H1 (cell line): ENCODE measurements around the gene KLC4. TPM values are rescaled to one million over a fixed set of nuclear protein-coding genes. Genes with fewer than 3 reads are reported as not detected.

Source experiments
- CTCF ChIA-PET: fragments of 300-600 bp; sonication (Branson Sonifier 250); formaldehyde crosslinking; loops from one replicate; lab custom pipeline; 2021; ENCODE audit not compliant: partially characterized antibody; lab: Charles Lee
- POLR2A ChIA-PET: fragments of 300-600 bp; sonication (Branson Sonifier 250); formaldehyde crosslinking; loops from one replicate; lab custom pipeline; 2021; ENCODE audit warnings: inconsistent platforms; ENCODE audit not compliant: partially characterized antibody; lab: Charles Lee
- DNase-seq, 2 experiments: peaks; one replicate each; pipeline versions ENCODE4 v3.0.0 to v3.0.0-alpha.2; 2010 to 2022; ENCODE audit warnings: low spot score in 2 of 2, low read depth in 1 of 2, mixed read lengths in 1 of 2
- FAIRE-seq: peaks from 2 replicates; lab custom pipeline; 2011; peaks lifted over from hg19 to GRCh38; lab: Jason Lieb, UNC
- H2AFZ ChIP-seq: 2 replicates; pipeline ENCODE4 v1.8.1; 2012; ENCODE audit warnings: low read length, inconsistent platforms
- H2AK5ac ChIP-seq: 2 replicates; pipeline ENCODE4 v1.6.1; 2013; ENCODE audit warnings: low read depth, low read length
- H2BK120ac ChIP-seq: replicated peaks from 2 replicates; pipeline ENCODE3; 2013; ENCODE audit warnings: low read depth, low read length, inconsistent platforms
- H2BK12ac ChIP-seq: 2 replicates; pipeline ENCODE4 v1.6.1; 2013; ENCODE audit warnings: low read depth, low read length
- H2BK15ac ChIP-seq: 2 replicates; pipeline ENCODE4 v1.6.1; 2013; ENCODE audit warnings: low read length
- H2BK20ac ChIP-seq: 2 replicates; pipeline ENCODE4 v1.6.1; 2013; ENCODE audit warnings: low read length
- H2BK5ac ChIP-seq: 2 replicates; pipeline ENCODE4 v1.6.1; 2013; ENCODE audit warnings: low read depth, low read length
- H3K14ac ChIP-seq: 2 replicates; pipeline ENCODE4 v1.6.1; 2013; ENCODE audit warnings: inconsistent platforms; ENCODE audit not compliant: insufficient read length
- H3K18ac ChIP-seq: 2 replicates; pipeline ENCODE4 v1.6.1; 2013; ENCODE audit warnings: low read length; ENCODE audit errors: extremely low read depth
- H3K23ac ChIP-seq: 2 replicates; pipeline ENCODE4 v1.6.1; 2013; ENCODE audit warnings: inconsistent platforms; ENCODE audit not compliant: insufficient read length
- H3K23me2 ChIP-seq: 2 replicates; pipeline ENCODE4 v1.6.1; 2013; ENCODE audit warnings: low read depth, low read length
- H3K27ac ChIP-seq: 2 replicates; pipeline ENCODE4 v1.6.1; 2011; ENCODE audit warnings: low read depth, low read length, inconsistent platforms
- H3K27me3 ChIP-seq, 4 experiments: replicated peaks in 1 of 4; 1 replicate in 1 of 4; 2 replicates in 3 of 4; pipeline versions ENCODE4 v1.6.1 to v1.8.1; 2011 to 2013; ENCODE audit warnings: low read length in 3 of 4, mild to moderate bottlenecking in 3 of 4, inconsistent platforms in 2 of 4, mixed read lengths in 2 of 4, moderate library complexity in 1 of 4; ENCODE audit not compliant: control insufficient read depth in 3 of 4, insufficient read depth in 3 of 4; ENCODE audit errors: extremely low read depth in 1 of 4
- H3K36me3 ChIP-seq, 4 experiments: 2 replicates each; pipeline versions ENCODE4 v1.6.1 to v1.8.1; 2011 to 2013; ENCODE audit warnings: mild to moderate bottlenecking in 4 of 4, low read length in 3 of 4, moderate library complexity in 2 of 4, control low read depth in 1 of 4, inconsistent platforms in 1 of 4; ENCODE audit not compliant: insufficient read depth in 4 of 4, control insufficient read depth in 2 of 4
- H3K4ac ChIP-seq: replicated peaks from 2 replicates; pipeline ENCODE3; 2013; ENCODE audit warnings: low read length, low read depth, mixed read lengths, inconsistent platforms; ENCODE audit not compliant: insufficient read length
- H3K4me1 ChIP-seq, 4 experiments: replicated peaks in 1 of 4; 1 replicate in 1 of 4; 2 replicates in 3 of 4; pipeline versions ENCODE4 v1.6.1 to v1.8.1; 2011 to 2013; ENCODE audit warnings: low read length in 3 of 4, inconsistent platforms in 2 of 4, mixed read lengths in 1 of 4; ENCODE audit not compliant: insufficient read depth in 4 of 4, control insufficient read depth in 3 of 4
- H3K4me2 ChIP-seq, 2 experiments: 2 replicates each; pipeline versions ENCODE4 v1.6.1 to v1.8.1; 2011 to 2013; ENCODE audit warnings: low read depth in 2 of 2, low read length in 2 of 2, control low read depth in 1 of 2, inconsistent platforms in 1 of 2, mild to moderate bottlenecking in 1 of 2; ENCODE audit not compliant: insufficient read depth in 1 of 2
- H3K4me3 ChIP-seq, 4 experiments: fragments of 200-600, 300-600 bp in 1 of 4; sonication (generic), shearing (Covaris generic), sonication (Bioruptor Twin) in 1 of 4; 2 replicates each; pipeline versions ENCODE4 v1.5.1 to v1.8.1; 2011 to 2016; ENCODE audit warnings: low read length in 4 of 4, low read depth in 3 of 4, control low read depth in 2 of 4, inconsistent platforms in 2 of 4, mild to moderate bottlenecking in 2 of 4, mixed read lengths in 1 of 4, moderate library complexity in 1 of 4; ENCODE audit not compliant: insufficient read depth in 2 of 4; ENCODE audit errors: extremely low read depth in 1 of 4
- H3K56ac ChIP-seq: replicated peaks from 2 replicates; pipeline ENCODE3; 2013; ENCODE audit warnings: low read depth, mild to moderate bottlenecking, mixed read lengths, low read length, inconsistent platforms; ENCODE audit not compliant: insufficient read length
- H3K79me1 ChIP-seq: 2 replicates; pipeline ENCODE4 v1.6.1; 2013; ENCODE audit warnings: low read depth, low read length, control low read depth
- H3K79me2 ChIP-seq, 2 experiments: 2 replicates each; pipeline versions ENCODE4 v1.6.1 to v1.8.1; 2012 to 2013; ENCODE audit warnings: low read length in 2 of 2, mild to moderate bottlenecking in 2 of 2, inconsistent platforms in 1 of 2; ENCODE audit not compliant: insufficient read depth in 2 of 2, control insufficient read depth in 1 of 2
- H3K9ac ChIP-seq, 4 experiments: replicated peaks in 1 of 4; 1 replicate in 1 of 4; 2 replicates in 3 of 4; pipeline versions ENCODE4 v1.6.1 to v1.8.1; 2011 to 2013; ENCODE audit warnings: low read depth in 3 of 4, low read length in 3 of 4, control low read depth in 2 of 4, mild to moderate bottlenecking in 2 of 4, moderate library complexity in 2 of 4, inconsistent platforms in 1 of 4; ENCODE audit errors: extremely low read depth in 1 of 4
- H3K9me3 ChIP-seq, 2 experiments: 2 replicates each; pipeline versions ENCODE4 v1.6.1 to v1.8.1; 2012 to 2013; ENCODE audit warnings: mild to moderate bottlenecking in 2 of 2, moderate library complexity in 2 of 2, control low read depth in 1 of 2, inconsistent platforms in 1 of 2, low read depth in 1 of 2, low read length in 1 of 2, mixed read lengths in 1 of 2; ENCODE audit not compliant: insufficient read depth in 2 of 2
- H4K20me1 ChIP-seq, 2 experiments: replicated peaks in 1 of 2; 2 replicates each; pipeline versions ENCODE3 to v1.8.1; 2011 to 2013; ENCODE audit warnings: inconsistent platforms in 2 of 2, low read length in 2 of 2, mild to moderate bottlenecking in 1 of 2; ENCODE audit not compliant: insufficient read depth in 2 of 2, control insufficient read depth in 1 of 2
- H4K5ac ChIP-seq: 2 replicates; pipeline ENCODE4 v1.6.1; 2013; ENCODE audit warnings: low read length, low read depth, mixed read lengths, inconsistent platforms; ENCODE audit not compliant: insufficient read length
- H4K8ac ChIP-seq: 2 replicates; pipeline ENCODE4 v1.8.0; 2013; ENCODE audit warnings: mild to moderate bottlenecking, moderate library complexity, low read length, inconsistent platforms; ENCODE audit not compliant: insufficient read depth; ENCODE audit errors: extremely low read depth
- H4K91ac ChIP-seq: replicated peaks from 2 replicates; pipeline ENCODE3; 2013; ENCODE audit warnings: low read length, mixed read lengths, inconsistent platforms; ENCODE audit not compliant: insufficient read length
- NRF1 ChIP-seq: IDR thresholded peaks from 2 replicates; pipeline ENCODE4 v1.6.1; 2011; ENCODE audit warnings: mild to moderate bottlenecking, low read depth, low read length, improper control_type of control experiment
- WGBS, 2 experiments: shearing (Covaris generic) in 1 of 2; methylation state at CpG; one replicate each; pipeline versions ENCODE4 v1.1.6 to v1.1.7; 2013 to 2015; ENCODE audit warnings: low lambda C conversion rate in 2 of 2, mixed read lengths in 2 of 2, inconsistent platforms in 1 of 2, low coverage in 1 of 2, missing lambda C conversion rate in 1 of 2; ENCODE audit not compliant: insufficient replicate concordance in 2 of 2, insufficient coverage in 1 of 2, insufficient read length in 1 of 2; ENCODE audit errors: extremely low coverage in 1 of 2, missing lambda C conversion rate in 1 of 2; 5-methylcytosine and 5-hydroxymethylcytosine counted together
- polyA plus RNA-seq, 7 experiments: library from polyadenylated mRNA; depleted of rRNA in 3 of 7; stranded (reverse) in 5 of 7; unstranded in 2 of 7; fragments of >200 nt in 5 of 7; fragments of 200-250 nt in 2 of 7; gene quantifications; 1 replicate in 5 of 7; 2 replicates in 1 of 7; 4 replicates in 1 of 7; pipeline versions ENCODE4 v1.2.1 to v1.2.3, GENCODE V29; 2011 to 2013; ENCODE audit warnings: missing spikeins in 2 of 7, mixed read lengths in 2 of 7
- total RNA-seq: library from RNA; stranded (reverse); fragmentation: NEBNext Ultra II Directional; extraction: Animal tissue kit (Norgen Biotek cat#: 25700); gene quantifications from 2 replicates; pipeline ENCODE4 v1.2.1, GENCODE V29; 2021

The KLC4 gene
- total and polyA plus RNA-seq, 2 of the 8 experiments (the other 6 are each of a cell fraction or from before 2014, with no cell fraction given), result 15.7 to 28.5 TPM

DNA sequence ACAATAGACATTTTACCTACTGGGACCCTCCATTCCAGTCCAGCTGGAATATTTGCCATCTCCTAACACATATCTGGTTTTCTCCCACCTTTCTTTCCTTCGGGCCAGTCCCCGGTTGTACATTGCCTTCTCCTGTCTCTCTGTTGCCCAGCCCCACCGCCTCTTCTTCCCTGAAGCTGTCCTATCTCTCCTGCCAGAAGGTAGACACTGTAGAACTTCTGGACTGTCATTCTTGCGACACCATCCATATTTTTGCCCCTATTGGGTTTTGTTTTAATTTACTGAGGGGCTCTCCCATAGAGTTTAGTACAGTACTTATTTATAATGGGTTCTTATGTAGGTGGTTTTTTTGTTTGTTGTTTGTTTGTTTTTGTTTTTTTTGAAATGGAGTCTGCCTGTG, 21.6 kb downstream of the KLC4 start:
- H3K27me3 ChIP-seq, result 0 out of 7 replicates have a peak, but pooled peaks cover 0 to 2% (median 0%) of the 10 kb centered on the region in 4 experiments
- WGBS, 2 experiments, result 94% methylated on average over 4 of the region's 4 CpGs; no CpG with 5 or more reads in 1 of the 2 experiments
- H3K79me2 ChIP-seq, result peaks cover 12 to 89% of the 10 kb centered on the region in 2 experiments
- H3K14ac ChIP-seq, result no peak overlapping the region
- H4K20me1 ChIP-seq, result peaks cover 20 to 21% of the 10 kb centered on the region in 2 experiments
- H3K9me3 ChIP-seq, result no peaks in the 10 kb centered on the region
- H3K23ac ChIP-seq, result no peak overlapping the region
- H4K91ac ChIP-seq, result no peak overlapping the region
- no peak overlapping the region for H2AFZ ChIP-seq
- H3K4me3 ChIP-seq, result no peak overlapping the region
- H4K5ac ChIP-seq, result no peak overlapping the region
- no peak overlapping the region for H3K27ac ChIP-seq
- H3K36me3 ChIP-seq, result no peaks in the 10 kb centered on the region
- no peak for TF ChIP-seq NRF1
- POLR2A ChIA-PET, result interaction anchor here (1.4 to 1.6 kb wide), 2 partner anchors 12 to 66 kb away, joined by 3 read pairs; no protein-coding TSS in a partner anchor
- peaks cover 5% of the 10 kb centered on the region; the same call in 1 of the 2 replicates for H3K23me2 ChIP-seq
- no peak overlapping the region for H2BK12ac ChIP-seq
- H4K8ac ChIP-seq, result no peak overlapping the region
- H3K79me1 ChIP-seq, result peaks cover 23% of the 10 kb centered on the region
- H3K4me2 ChIP-seq, result no peak overlapping the region
- no peak overlapping the region for H2BK120ac ChIP-seq
- H3K18ac ChIP-seq, result no peak overlapping the region
- no peak overlapping the region for H2BK15ac ChIP-seq
- DNase-seq, result no peak
- H2BK5ac ChIP-seq, result no peak overlapping the region
- CTCF ChIA-PET, result interaction anchor here (0.6 to 1.6 kb wide), 5 partner anchors 9 to 336 kb away, joined by 3 to 7 read pairs (median 3); no protein-coding TSS in a partner anchor
- H3K9ac ChIP-seq, result no peak overlapping the region
- no peak for FAIRE-seq
- peaks cover 7 to 17% (median 11%) of the 10 kb centered on the region in 4 experiments; a peak in 6 of 7 replicates for H3K4me1 ChIP-seq
- H3K56ac ChIP-seq, result no peak overlapping the region
- H2AK5ac ChIP-seq, result no peak overlapping the region
- H3K4ac ChIP-seq, result no peak overlapping the region
- H2BK20ac ChIP-seq, result no peak overlapping the region
